Measurements from ENCODE around the gene ARG2. TPM values are rescaled to one million over a fixed set of nuclear protein-coding genes. Genes with fewer than 3 reads are reported as not detected.

ARG2 gene
- total RNA-seq (2022; extraction: Qiagen RNA extraction; ENCODE audit: low read depth): 1.4 to 2.0 TPM (median 1.6 TPM) in 5 replicates

GRCh38 chr14:67619446-67620216 lies at the start of gene ARG2:
Gene ARG2 (plus strand): TSS chr14:67619920. CDS start chr14:67619978, 58 bp downstream.

GRCh38 chr14:67599698-67600561 lies 19.8 kb upstream of the ARG2 start, which contains the start of gene PIGH:
Gene PIGH (minus strand): TSS chr14:67600268. CDS start chr14:67600203, 65 bp downstream.

DNA sequence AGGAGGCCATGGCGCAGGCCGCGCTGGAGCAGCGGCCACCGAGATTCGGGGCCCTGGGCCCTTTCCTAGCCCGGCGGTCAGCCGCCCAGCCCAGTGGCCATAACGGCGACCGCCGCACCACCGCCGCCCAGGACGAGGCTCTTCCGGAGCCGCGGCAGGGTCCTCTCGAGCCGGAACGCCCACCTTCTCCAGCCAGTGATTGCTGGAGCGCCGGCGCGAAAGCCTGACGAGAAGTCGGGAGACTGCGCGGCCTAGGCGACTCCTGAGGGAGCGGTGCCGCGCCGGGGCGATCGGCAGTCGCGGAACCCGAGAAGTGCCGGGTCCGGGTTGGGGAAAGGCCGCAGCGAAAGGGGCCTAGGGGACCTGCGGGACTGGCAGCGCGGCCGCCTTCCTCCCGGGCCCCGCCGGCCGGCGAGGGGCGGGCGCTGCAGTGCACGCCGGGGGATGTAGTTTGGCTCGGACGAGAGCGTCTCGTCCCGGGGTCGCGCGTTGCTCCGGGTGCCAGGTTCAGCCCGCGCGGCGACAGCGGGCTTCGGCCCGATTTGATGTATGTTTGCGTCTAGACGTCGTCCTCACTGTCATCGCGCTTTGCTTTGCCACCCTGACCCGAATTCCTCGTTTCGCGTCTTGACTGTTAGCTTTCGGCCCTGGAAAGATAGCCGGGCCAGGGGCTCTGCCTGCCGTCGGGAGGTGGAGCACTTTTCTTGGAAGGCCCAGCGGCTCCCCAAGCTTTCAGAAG lies 54.9 kb downstream of the ARG2 start, which contains the start of gene VTI1B:
TSS of gene VTI1B (minus strand) at position 153 of the 739 bp plus-strand sequence. CDS start at position 10, 143 bp downstream.

DNA sequence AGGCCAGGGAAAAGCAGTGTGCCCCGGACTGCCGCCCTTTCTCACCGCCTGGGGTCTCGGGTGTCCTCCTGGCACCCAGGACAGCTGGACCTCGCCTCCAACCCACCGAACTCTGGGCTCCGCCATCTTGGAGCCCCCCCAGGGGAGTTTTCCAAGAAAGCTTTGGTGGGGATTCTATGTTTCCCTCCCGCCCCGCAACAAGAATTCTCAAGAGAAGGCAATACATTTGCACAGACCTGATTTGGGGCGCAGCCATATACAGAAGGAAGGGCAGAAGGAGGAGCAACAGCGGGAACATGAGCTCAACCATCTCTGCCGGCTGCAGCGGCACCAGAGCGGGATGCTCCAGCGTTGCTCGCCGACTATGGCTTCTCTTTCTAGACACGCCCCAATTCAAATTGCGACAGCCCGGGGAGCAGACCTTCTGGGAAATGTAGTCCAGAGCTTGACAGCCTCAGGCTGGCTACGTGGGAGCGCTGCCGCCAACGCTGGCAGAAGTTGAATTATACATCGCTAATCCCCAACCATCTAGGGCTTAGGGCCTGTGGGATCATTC lies 75.8 kb downstream of the ARG2 start, which contains the start of gene RDH11:
TSS of gene RDH11 (minus strand) at position 371 of the 556 bp plus-strand sequence. CDS start at position 310, 61 bp downstream.

Other genes with a start within 250 kb of the ARG2 start
- 24.3 to 36.3 TPM (median 27.0 TPM) in 5 replicates for gene PLEK2, start 207.8 kb upstream of the ARG2 start, total RNA-seq (2022; extraction: Qiagen RNA extraction; ENCODE audit: low read depth)
- gene TMEM229B, start 131.2 kb upstream of the ARG2 start, total RNA-seq (2022; extraction: Qiagen RNA extraction; ENCODE audit: low read depth): 0.14 to 0.24 TPM (median 0.20 TPM) in 5 replicates
- 3.6 to 4.6 TPM (median 4.5 TPM) in 5 replicates for gene PLEKHH1, start 86.6 kb upstream of the ARG2 start, total RNA-seq (2022; extraction: Qiagen RNA extraction; ENCODE audit: low read depth)
- gene PIGH, start 19.7 kb upstream of the ARG2 start, total RNA-seq (2022; extraction: Qiagen RNA extraction; ENCODE audit: low read depth): 18.6 to 23.1 TPM (median 21.1 TPM) in 5 replicates
- gene VTI1B, start 54.7 kb downstream of the ARG2 start, total RNA-seq (2022; extraction: Qiagen RNA extraction; ENCODE audit: low read depth): 83.1 to 95.8 TPM (median 90.0 TPM) in 5 replicates
- gene RDH11, start 75.8 kb downstream of the ARG2 start, total RNA-seq (2022; extraction: Qiagen RNA extraction; ENCODE audit: low read depth): 64.7 to 71.4 TPM (median 67.8 TPM) in 5 replicates
- gene RDH12, start 82.0 kb downstream of the ARG2 start, total RNA-seq (2022; extraction: Qiagen RNA extraction; ENCODE audit: low read depth): 0.08 to 0.14 TPM (median 0.09 TPM) in 3 of 5 replicates, not detected in the others
- 6.1 to 7.1 TPM (median 6.2 TPM) in 5 replicates for gene ZFYVE26, start 196.7 kb downstream of the ARG2 start, total RNA-seq (2022; extraction: Qiagen RNA extraction; ENCODE audit: low read depth)
- 3.9 to 5.8 TPM (median 4.4 TPM) in 5 replicates for gene RAD51B, start 199.9 kb downstream of the ARG2 start, total RNA-seq (2022; extraction: Qiagen RNA extraction; ENCODE audit: low read depth)